Ovary (tissue), 9 donors: Measurements from ENCODE around the gene RASSF10. TPM values are rescaled to one million over a fixed set of nuclear protein-coding genes. Genes with fewer than 3 reads are reported as not detected.
"Not testable (repeated sequence)": the region's sequence is repeated elsewhere in the genome, so short reads cannot be mapped to it uniquely, and the experiment has no call there.

Experiments used
- DNase-seq, 5 donors: peaks; one replicate each; pipeline ENCODE4 v3.0.0-alpha.2; 2019 to 2020
- H3K27ac ChIP-seq, 2 donors: fragments of 200-600 bp; one replicate each; pipeline versions ENCODE4 v1.5.1 to v1.8.0; 2019 to 2022
- H3K27me3 ChIP-seq: fragments of 200-600 bp; one replicate; pipeline ENCODE4 v1.8.0; 2022
- H3K36me3 ChIP-seq: fragments of 200-600 bp; sonication (generic); one replicate; pipeline ENCODE4 v1.5.1; 2019
- H3K4me1 ChIP-seq: one replicate; pipeline ENCODE4 v1.8.1; 2013; ENCODE audit warnings: mild to moderate bottlenecking, moderate library complexity; ENCODE audit not compliant: insufficient read depth
- H3K4me3 ChIP-seq: fragments of 200-600 bp; sonication (generic); one replicate; pipeline ENCODE4 v1.5.1; 2017
- H3K9me3 ChIP-seq, 2 donors: fragments of 200-600 bp in 1 of 2; sonication (generic) in 1 of 2; one replicate each; pipeline versions ENCODE4 v1.5.1 to v1.8.1; 2013 to 2019; ENCODE audit warnings: mild to moderate bottlenecking in 1 of 2, moderate library complexity in 1 of 2
- CTCF ChIP-seq, 3 donors: fragments of 450-650 bp in 2 of 3; fragments of 200-600 bp in 1 of 3; IDR thresholded peaks; one replicate each; pipeline versions ENCODE4 v1.5.1 to v1.8.0; 2016 to 2022; ENCODE audit warnings: antibody characterized with exemption in 3 of 3, mild to moderate bottlenecking in 1 of 3
- EP300 ChIP-seq: sonication (generic); formaldehyde crosslinking; IDR thresholded peaks from one replicate; pipeline ENCODE4 v1.6.1; 2017; ENCODE audit warnings: antibody characterized with exemption
- POLR2A ChIP-seq: fragments of 450-650 bp; IDR thresholded peaks from one replicate; pipeline ENCODE4 v1.6.1; 2017; ENCODE audit warnings: antibody characterized with exemption, mild to moderate bottlenecking, moderate library complexity
- WGBS, 3 donors: extraction: QIAGEN DNeasy Blood & Tissue Kit in 1 of 3; methylation state at CpG; one replicate each; pipeline versions ENCODE4 v1.1.5 to v1.1.7; 2013 to 2017; 5-methylcytosine and 5-hydroxymethylcytosine counted together
- intact Hi-C, 4 donors: fragments of 100-400 bp; cut with DNase I; formaldehyde crosslinking; loops; one replicate each; pipeline versions ENCODE4 v1.11.0 to v1.15.1; 2022 to 2023
- polyA plus RNA-seq, 2 donors: library from polyadenylated mRNA; stranded (reverse); fragments of 200-250 nt in 1 of 2; fragments of 350-450 nt in 1 of 2; fragmentation: Illumina TruSeq in 1 of 2; extraction: RNeasy Lipid Tissue Mini Kit (QIAGEN cat#74804) in 1 of 2; gene quantifications; one replicate each; pipeline ENCODE4 v1.2.3, GENCODE V29; 2013 to 2014
- total RNA-seq, 7 donors: library from RNA; depleted of rRNA in 2 of 7; stranded (reverse); fragments of >200 nt in 2 of 7; fragmentation: NEBNext Ultra II Directional in 3 of 7; extraction: Animal tissue kit (Norgen Biotek cat#: 25700) in 3 of 7; gene quantifications; one replicate each; pipeline versions ENCODE4 v1.1.0 to v1.2.4, GENCODE V29; 2016 to 2023
- donor health status: DM: no; HTN: no; CAD: no; lungs with moderate emphysema.
- donor health status: DM: no; HTN: no; CAD: no.
- donor health status: Bipolar disorder and iron deficiency.
- donor health status: DM: yes; HTN: yes; CAD: no.
- donor health status: DM: no; HTN: no; CAD: no.
- donor health status: DM: yes; HTN: yes; CAD: no.

Gene RASSF10
- total and polyA plus RNA-seq, 9 donors: 0.36 to 3.8 (median 0.72) TPM; not detected in 3

DNA sequence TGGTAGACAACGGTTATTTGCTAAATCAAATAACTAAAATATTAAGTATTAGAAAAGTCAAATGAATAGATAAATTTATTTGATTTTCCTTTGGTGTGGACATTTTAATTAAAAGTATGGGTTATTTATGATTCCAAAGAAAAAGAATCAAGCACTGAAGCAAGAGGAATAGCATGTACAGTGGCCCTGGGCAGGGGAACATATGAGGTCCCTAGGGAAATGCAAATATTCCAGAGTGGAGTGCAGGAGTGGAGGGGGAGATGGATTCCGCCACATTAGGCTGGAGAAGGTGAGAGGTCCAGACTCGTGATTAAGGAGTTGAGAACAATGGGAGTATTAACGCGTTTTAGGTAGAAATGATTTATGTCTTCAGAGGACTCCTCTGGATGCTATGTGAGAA lies 30.0 kb downstream of the RASSF10 start:
- whole genome bisulfite sequencing, 3 donors: 49 to 58% (median 57%) methylated on average over 5 of the region's 5 CpGs
- Histone ChIP-seq H3K36me3 (no peaks in the 10 kb centered on the region), H3K9me3 (no peaks in the 10 kb centered on the region), H3K27ac (no peak overlapping the region), H3K4me1 (no peaks in the 10 kb centered on the region), H3K4me3 (no peak overlapping the region), H3K27me3 (no peaks in the 10 kb centered on the region)
- intact Hi-C loops: no loop called here
- no peak for DNase-seq
- TF ChIP-seq EP300: no peak
- TF ChIP-seq CTCF (IDR thresholded peaks at IDR 0.05): no peak
- no peak for TF ChIP-seq POLR2A

DNA sequence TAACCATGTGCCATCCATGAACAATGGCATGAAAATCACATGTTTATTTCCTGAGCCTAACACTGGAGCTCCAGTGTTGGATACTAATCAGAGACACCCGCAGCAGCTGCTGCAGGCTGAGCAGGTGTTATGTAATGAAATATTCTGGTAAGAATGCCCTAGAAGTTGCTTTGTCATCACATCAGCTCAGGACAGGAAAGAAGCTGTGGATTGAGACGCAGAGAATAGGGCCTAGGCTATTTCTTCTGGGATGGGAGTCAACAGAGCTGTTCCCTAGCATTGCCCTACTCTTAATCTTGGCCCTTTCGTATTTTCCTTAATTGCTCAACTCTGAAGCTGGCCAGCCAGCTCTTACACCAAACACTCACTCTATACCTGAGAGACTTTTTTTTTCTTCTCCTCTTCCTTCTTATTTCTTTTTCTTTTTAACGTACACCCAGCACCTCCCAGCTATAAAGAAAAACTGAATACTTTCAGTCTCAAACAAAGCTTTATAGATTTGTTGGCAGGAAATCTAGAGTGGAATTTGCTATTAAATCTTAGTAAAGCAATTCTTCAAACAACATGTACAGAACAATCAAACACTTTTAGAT lies 31.9 kb downstream of the RASSF10 start:
- Histone ChIP-seq H3K27me3 (no peaks in the 10 kb centered on the region), H3K4me3 (no peak overlapping the region), H3K27ac (no peak overlapping the region), H3K9me3 (no peaks in the 10 kb centered on the region), H3K36me3 (no peaks in the 10 kb centered on the region), H3K4me1 (no peaks in the 10 kb centered on the region)
- no peak for DNase-seq
- TF ChIP-seq EP300 (no peak), CTCF (IDR thresholded peaks at IDR 0.05) (no peak), POLR2A (no peak)
- intact Hi-C loops: no loop called here
- 49 to 64% (median 58%) methylated on average over 4 of the region's 4 CpGs for WGBS, 3 donors

DNA sequence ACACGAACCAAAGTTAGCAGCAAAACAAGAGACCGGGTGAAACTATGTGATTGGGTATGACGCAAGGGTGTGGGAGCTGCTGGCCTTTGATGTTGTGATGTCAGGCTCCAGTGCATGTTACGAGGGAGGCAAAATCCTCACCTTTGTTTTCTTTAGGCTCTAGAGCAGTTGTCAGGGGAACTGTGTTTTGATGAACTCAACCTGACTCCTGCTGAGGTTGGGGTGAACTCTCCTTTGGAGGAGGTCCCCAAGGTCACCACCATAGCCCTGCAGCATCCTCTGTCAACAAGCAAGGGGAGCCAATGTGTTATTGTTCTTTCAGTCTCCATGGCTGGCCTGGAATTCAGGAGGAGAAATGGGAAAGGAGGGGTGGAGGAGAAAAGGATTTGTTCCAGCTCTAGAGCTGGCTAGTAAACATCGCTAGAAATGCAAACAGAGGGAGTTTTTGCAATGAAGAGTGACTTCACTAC lies 33.8 kb downstream of the RASSF10 start:
- Histone ChIP-seq H3K4me3 (no peak overlapping the region), H3K27ac (no peak overlapping the region), H3K36me3 (no peaks in the 10 kb centered on the region), H3K27me3 (no peaks in the 10 kb centered on the region), H3K9me3 (no peaks in the 10 kb centered on the region), H3K4me1 (no peaks in the 10 kb centered on the region)
- no peak for TF ChIP-seq POLR2A
- no peak for TF ChIP-seq EP300
- TF ChIP-seq CTCF (IDR thresholded peaks at IDR 0.05): no peak
- 25 to 49% (median 34%) methylated on average over 5 of the region's 5 CpGs for WGBS, 3 donors
- no peak for DNase-seq
- intact Hi-C loops: no loop called here

- H3K36me3 ChIP-seq: no peaks in the 10 kb centered on the region
- no peaks in the 10 kb centered on the region for H3K27me3 ChIP-seq
- intact Hi-C loops: no loop called here
- no peak for DNase-seq
- WGBS, 3 donors: 74 to 85% (median 78%) methylated on average over 4 of the region's 4 CpGs
- H3K4me3 ChIP-seq: no peak overlapping the region
- H3K27ac ChIP-seq: no peak overlapping the region
- TF ChIP-seq EP300 (no peak), POLR2A (no peak), CTCF (IDR thresholded peaks at IDR 0.05) (no peak)
- no peaks in the 10 kb centered on the region for H3K9me3 ChIP-seq
- H3K4me1 ChIP-seq: no peaks in the 10 kb centered on the region
Measured at GRCh38 chr11:13043912-13044628, 35.0 kb downstream of the RASSF10 start.

GRCh38 chr11:13045089-13045488 lies 36.0 kb downstream of the RASSF10 start:
- H3K4me1 ChIP-seq, H3K27me3 ChIP-seq, intact Hi-C loops, DNase-seq, H3K4me3 ChIP-seq, H3K27ac ChIP-seq, H3K36me3 ChIP-seq, H3K9me3 ChIP-seq: not testable (repeated sequence)
- whole genome bisulfite sequencing, 3 donors: 83 to 93% (median 90%) methylated on average over 8 of the region's 8 CpGs
